ENCODE data around the gene SNX27.

GRCh38 chr1:151574575-151575529 lies 37.0 kb upstream of the SNX27 start:
- TF ChIP-seq PAX5 (IDR thresholded peaks at IDR 0.05; ENCODE audit: insufficient read depth, low read length, severe bottlenecking) = no peak
- TF ChIP-seq TAF1 (IDR thresholded peaks at IDR 0.05; ENCODE audit: low read depth, low read length) = no peak
- no peak for TF ChIP-seq POLR2A (IDR thresholded peaks at IDR 0.05; ENCODE audit: low read depth, low read length)
